ENCODE results near the gene SLIT1. TPM values are rescaled to one million over a fixed set of nuclear protein-coding genes. Genes with fewer than 3 reads are reported as not detected.

The SLIT1 gene
- total and polyA plus RNA-seq, 2 of the 8 experiments (the other 6 are each of a cell fraction or from before 2014, with no cell fraction given): 0.70 to 0.88 TPM

DNA sequence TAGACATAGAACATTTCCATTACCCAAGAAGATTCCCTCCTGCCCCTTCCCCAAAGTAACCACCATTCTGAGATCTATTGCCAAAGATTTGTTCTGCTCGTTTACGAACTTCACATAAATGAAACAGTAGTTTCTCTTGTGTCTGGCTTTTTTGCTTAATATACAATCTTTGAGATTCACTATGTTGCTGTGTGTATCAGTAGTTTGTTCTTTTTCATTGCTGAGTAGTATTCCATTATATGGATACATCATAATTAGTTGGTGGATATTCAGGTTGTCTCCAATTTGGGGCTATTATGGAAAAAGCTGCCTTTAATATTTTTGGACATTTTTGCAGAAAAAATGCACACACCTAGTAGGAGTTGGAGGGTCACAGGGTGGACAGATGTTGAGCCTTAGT, 124.3 kb downstream of the SLIT1 start:
- H3K14ac ChIP-seq (ENCODE audit: insufficient read length): no peak overlapping the region
- H2BK12ac ChIP-seq (ENCODE audit: low read depth, low read length): no peak overlapping the region
- no peak overlapping the region for H2AK5ac ChIP-seq (ENCODE audit: low read depth, low read length)
- H2BK15ac ChIP-seq (ENCODE audit: low read length): no peak overlapping the region
- H3K4me3 ChIP-seq (ENCODE audit: extremely low read depth in 1 of 4, insufficient read depth in 2 of 4, low read depth in 3 of 4, low read length in 4 of 4): no peak overlapping the region
- H3K9me3 ChIP-seq (ENCODE audit: insufficient read depth in 2 of 2, low read depth in 1 of 2, low read length in 1 of 2): no peaks in the 10 kb centered on the region
- H3K23ac ChIP-seq (ENCODE audit: insufficient read length): no peak overlapping the region
- H3K4me1 ChIP-seq (replicated peaks in 1 of 4; ENCODE audit: control insufficient read depth in 3 of 4, insufficient read depth in 4 of 4, low read length in 3 of 4): peaks cover 0 to 12% (median 4%) of the 10 kb centered on the region in 4 experiments; a peak in 4 of 7 replicates
- no peaks in the 10 kb centered on the region for H3K27me3 ChIP-seq (replicated peaks in 1 of 4; ENCODE audit: control insufficient read depth in 3 of 4, extremely low read depth in 1 of 4, insufficient read depth in 3 of 4, low read length in 3 of 4)
- H3K9ac ChIP-seq (replicated peaks in 1 of 4; ENCODE audit: extremely low read depth in 1 of 4, low read depth in 3 of 4, low read length in 3 of 4): no peak overlapping the region
- no peak overlapping the region for H2AFZ ChIP-seq (ENCODE audit: low read length)
- no peak overlapping the region for H2BK5ac ChIP-seq (ENCODE audit: low read depth, low read length)
- FAIRE-seq (no peak), DNase-seq (ENCODE audit: low read depth in 1 of 2, low spot score in 2 of 2) (no peak)
- peaks cover 0 to 2% of the 10 kb centered on the region in 2 experiments for H4K20me1 ChIP-seq (replicated peaks in 1 of 2; ENCODE audit: control insufficient read depth in 1 of 2, insufficient read depth in 2 of 2, low read length in 2 of 2)
- ChIA-PET POLR2A (ENCODE audit: partially characterized antibody) (no interaction called here), CTCF (ENCODE audit: partially characterized antibody) (interaction anchor here (0.8 to 8.6 kb wide), 9 partner anchors 8 to 164 kb away, joined by 3 to 90 read pairs (median 6); no protein-coding TSS in a partner anchor)
- no peaks in the 10 kb centered on the region for H3K79me1 ChIP-seq (ENCODE audit: low read depth, low read length)
- 86% methylated on average over 2 of the region's 2 CpGs; no CpG with 5 or more reads in 1 of the 2 experiments for WGBS, 2 experiments (ENCODE audit: extremely low coverage in 1 of 2, insufficient coverage in 1 of 2, insufficient read length in 1 of 2, insufficient replicate concordance in 2 of 2, low coverage in 1 of 2, low lambda C conversion rate in 2 of 2, missing lambda C conversion rate in 1 of 2)
- H3K4ac ChIP-seq (replicated peaks; ENCODE audit: insufficient read length, low read depth, low read length): no peak overlapping the region
- no peak overlapping the region for H2BK120ac ChIP-seq (replicated peaks; ENCODE audit: low read depth, low read length)
- no peak overlapping the region for H3K56ac ChIP-seq (replicated peaks; ENCODE audit: insufficient read length, low read depth, low read length)
- no peak overlapping the region for H3K27ac ChIP-seq (ENCODE audit: low read depth, low read length)
- TF ChIP-seq SIN3A (conservative IDR thresholded peaks at IDR 0.05 in 1 of 2, IDR thresholded peaks at IDR 0.05 in 1 of 2; ENCODE audit: low read depth in 1 of 2, low read length in 2 of 2): no peak
- TF ChIP-seq FOSL1 (IDR thresholded peaks at IDR 0.05; ENCODE audit: insufficient read depth, low read depth, low read length): no peak
- TF ChIP-seq BRCA1 (IDR thresholded peaks at IDR 0.05; ENCODE audit: low read depth, low read length): no peak
- no peak for TF ChIP-seq HDAC2 (IDR thresholded peaks at IDR 0.05; ENCODE audit: borderline replicate concordance in 1 of 2, low read depth in 2 of 2, low read length in 2 of 2)
- TF ChIP-seq PHF8 (conservative IDR thresholded peaks at IDR 0.05; ENCODE audit: low read depth, low read length): no peak
- no peak for TF ChIP-seq ASH2L (IDR thresholded peaks at IDR 0.05; ENCODE audit: low read length)
- TF ChIP-seq, protein P1, sequence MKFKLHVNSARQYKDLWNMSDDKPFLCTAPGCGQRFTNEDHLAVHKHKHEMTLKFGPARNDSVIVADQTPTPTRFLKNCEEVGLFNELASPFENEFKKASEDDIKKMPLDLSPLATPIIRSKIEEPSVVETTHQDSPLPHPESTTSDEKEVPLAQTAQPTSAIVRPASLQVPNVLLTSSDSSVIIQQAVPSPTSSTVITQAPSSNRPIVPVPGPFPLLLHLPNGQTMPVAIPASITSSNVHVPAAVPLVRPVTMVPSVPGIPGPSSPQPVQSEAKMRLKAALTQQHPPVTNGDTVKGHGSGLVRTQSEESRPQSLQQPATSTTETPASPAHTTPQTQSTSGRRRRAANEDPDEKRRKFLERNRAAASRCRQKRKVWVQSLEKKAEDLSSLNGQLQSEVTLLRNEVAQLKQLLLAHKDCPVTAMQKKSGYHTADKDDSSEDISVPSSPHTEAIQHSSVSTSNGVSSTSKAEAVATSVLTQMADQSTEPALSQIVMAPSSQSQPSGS (IDR thresholded peaks at IDR 0.05; ENCODE audit: low read length): no peak
- no peak for TF ChIP-seq TCF12 (IDR thresholded peaks at IDR 0.05; ENCODE audit: low read depth, low read length)
- no peak overlapping the region for H4K5ac ChIP-seq (ENCODE audit: insufficient read length, low read depth, low read length)
- no peaks in the 10 kb centered on the region for H3K36me3 ChIP-seq (ENCODE audit: control insufficient read depth in 2 of 4, insufficient read depth in 4 of 4, low read length in 3 of 4)
- H3K23me2 ChIP-seq (ENCODE audit: low read depth, low read length): no peaks in the 10 kb centered on the region; the same call in 1 of the 2 replicates
- H4K91ac ChIP-seq (replicated peaks; ENCODE audit: insufficient read length, low read length): no peak overlapping the region
- H3K4me2 ChIP-seq (ENCODE audit: insufficient read depth in 1 of 2, low read depth in 2 of 2, low read length in 2 of 2): no peak overlapping the region
- H2BK20ac ChIP-seq (ENCODE audit: low read length): no peak overlapping the region
- no peak overlapping the region for H3K18ac ChIP-seq (ENCODE audit: extremely low read depth, low read length)
- no peaks in the 10 kb centered on the region for H3K79me2 ChIP-seq (ENCODE audit: control insufficient read depth in 1 of 2, insufficient read depth in 2 of 2, low read length in 2 of 2)
- no peak overlapping the region for H4K8ac ChIP-seq (ENCODE audit: extremely low read depth, insufficient read depth, low read length)

Data from H1 (cell line).